MM.1S (cell line): ENCODE data around the gene NPLOC4.

ENCODE experiments used
- EZH2 ChIP-seq: fragments of 300-600 bp; sonication (generic); optimal IDR thresholded peaks from 2 replicates; pipeline ENCODE3; 2017; ENCODE audit warnings: low read depth, mild to moderate bottlenecking, antibody characterized with exemption, low read length, mixed read lengths
- EZH2phosphoT487 ChIP-seq: fragments of 300-600 bp; sonication (generic); IDR thresholded peaks from 2 replicates; pipeline ENCODE4 v1.6.1; 2018; ENCODE audit warnings: antibody characterized with exemption, low read length
- TF ChIP-seq, protein P1 (sequence below): fragments of 300-600 bp; sonication (generic); IDR thresholded peaks from 2 replicates; pipeline ENCODE4 v1.5.1; 2016; ENCODE audit warnings: antibody characterized with exemption, low read length, mixed read lengths

DNA sequence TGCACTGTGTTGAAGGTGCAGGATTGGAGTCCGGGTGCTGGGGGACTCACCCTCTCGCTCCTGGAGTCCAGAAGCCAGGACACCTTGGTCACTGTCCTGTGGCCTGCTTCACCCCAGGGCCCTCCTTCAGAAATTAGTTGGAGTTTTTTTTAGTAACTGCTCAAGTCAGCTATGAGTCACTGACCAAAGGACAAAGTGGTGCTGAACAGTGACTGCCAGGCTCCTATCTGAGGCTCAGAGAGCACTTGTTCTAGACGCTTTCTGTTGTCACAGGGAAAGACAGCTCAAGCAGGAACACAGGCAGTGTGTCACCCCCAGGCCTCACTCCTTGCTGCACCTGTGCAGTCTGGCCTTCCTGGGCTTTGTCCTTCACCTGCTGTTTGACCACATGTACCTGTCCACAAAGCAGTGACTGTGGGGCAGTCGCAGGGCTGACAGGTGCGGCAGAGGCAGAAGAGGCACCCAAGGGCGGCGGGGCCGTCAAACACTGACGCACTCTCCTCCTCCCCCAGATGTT, 80.7 kb downstream of the NPLOC4 start:
- TF ChIP-seq EZH2 (no peak), EZH2phosphoT487 (no peak)
- TF ChIP-seq, protein P1, sequence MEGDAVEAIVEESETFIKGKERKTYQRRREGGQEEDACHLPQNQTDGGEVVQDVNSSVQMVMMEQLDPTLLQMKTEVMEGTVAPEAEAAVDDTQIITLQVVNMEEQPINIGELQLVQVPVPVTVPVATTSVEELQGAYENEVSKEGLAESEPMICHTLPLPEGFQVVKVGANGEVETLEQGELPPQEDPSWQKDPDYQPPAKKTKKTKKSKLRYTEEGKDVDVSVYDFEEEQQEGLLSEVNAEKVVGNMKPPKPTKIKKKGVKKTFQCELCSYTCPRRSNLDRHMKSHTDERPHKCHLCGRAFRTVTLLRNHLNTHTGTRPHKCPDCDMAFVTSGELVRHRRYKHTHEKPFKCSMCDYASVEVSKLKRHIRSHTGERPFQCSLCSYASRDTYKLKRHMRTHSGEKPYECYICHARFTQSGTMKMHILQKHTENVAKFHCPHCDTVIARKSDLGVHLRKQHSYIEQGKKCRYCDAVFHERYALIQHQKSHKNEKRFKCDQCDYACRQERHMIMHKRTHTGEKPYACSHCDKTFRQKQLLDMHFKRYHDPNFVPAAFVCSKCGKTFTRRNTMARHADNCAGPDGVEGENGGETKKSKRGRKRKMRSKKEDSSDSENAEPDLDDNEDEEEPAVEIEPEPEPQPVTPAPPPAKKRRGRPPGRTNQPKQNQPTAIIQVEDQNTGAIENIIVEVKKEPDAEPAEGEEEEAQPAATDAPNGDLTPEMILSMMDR, result no peak
